HEK293 (cell line): ENCODE measurements around the gene ACTR3.
"Not testable (repeated sequence)": the region's sequence is repeated elsewhere in the genome, so short reads cannot be mapped to it uniquely, and the experiment has no call there.

Experiments
- CTCF ChIA-PET: fragments of 350-600 bp; formaldehyde crosslinking; extraction: SDS; loops from one replicate; lab custom pipeline; 2021; ENCODE audit warnings: antibody characterized with exemption; lab: Yijun Ruan, JAX
- POLR2A ChIA-PET: fragments of 300-600 bp; formaldehyde crosslinking; extraction: SDS; loops from one replicate; lab custom pipeline; 2020; ENCODE audit warnings: antibody characterized with exemption, inconsistent platforms; lab: Yijun Ruan, JAX
- H3K27ac ChIP-seq: fragments of 200-500 bp; sonication (Bioruptor generic); 2 replicates; pipeline ENCODE4 v1.5.1; 2014; ENCODE audit warnings: low read depth, low read length, control low read depth, inconsistent platforms; ENCODE audit errors: extremely low read depth
- H3K36me3 ChIP-seq, 2 experiments: fragments of 200-500 bp in 1 of 2; sonication (Bioruptor generic) in 1 of 2; 1 replicate in 1 of 2; 2 replicates in 1 of 2; pipeline ENCODE4 v1.5.1; 2014 to 2017; ENCODE audit warnings: inconsistent platforms in 2 of 2, low read length in 2 of 2; ENCODE audit not compliant: control insufficient read depth in 2 of 2, insufficient read depth in 1 of 2
- H3K4me1 ChIP-seq: fragments of 200-500 bp; sonication (Bioruptor generic); 2 replicates; pipeline ENCODE4 v1.5.1; 2014; ENCODE audit warnings: mild to moderate bottlenecking, low read length, inconsistent platforms; ENCODE audit not compliant: control insufficient read depth, insufficient read depth
- H3K4me3 ChIP-seq: 2 replicates; pipeline ENCODE4 v1.5.1; 2011; ENCODE audit warnings: low read depth, mild to moderate bottlenecking, control low read depth, low read length, moderate library complexity
- H3K9me3 ChIP-seq: fragments of 200-500 bp; sonication (Bioruptor generic); 2 replicates; pipeline ENCODE4 v1.5.1; 2014; ENCODE audit warnings: low read depth, low read length, inconsistent platforms; ENCODE audit not compliant: control insufficient read depth, insufficient read depth
- MEIS1 ChIP-seq: sonication (generic); formaldehyde crosslinking; IDR thresholded peaks from 2 replicates; pipeline ENCODE4 v1.8.1; 2022; ENCODE audit warnings: missing genetic modification reagents, mild to moderate bottlenecking, borderline replicate concordance
- PRDM2 ChIP-seq: fragments of 450-650 bp; formaldehyde crosslinking; IDR thresholded peaks from 2 replicates; pipeline ENCODE4 v1.5.1; 2016; ENCODE audit warnings: missing biosample characterization, missing genetic modification characterization, borderline replicate concordance
- ZBTB20 ChIP-seq: fragments of 450-650 bp; formaldehyde crosslinking; IDR thresholded peaks from 2 replicates; pipeline ENCODE4 v1.5.1; 2016; ENCODE audit warnings: missing biosample characterization, missing genetic modification characterization
- ZFHX2 ChIP-seq: fragments of 450-650 bp; formaldehyde crosslinking; conservative IDR thresholded peaks from 2 replicates; pipeline ENCODE4 v1.5.1; 2016; ENCODE audit warnings: missing biosample characterization, missing genetic modification characterization
- ZNF146 ChIP-seq: fragments of 450-650 bp; formaldehyde crosslinking; IDR thresholded peaks from 2 replicates; pipeline ENCODE4 v1.5.1; 2016; ENCODE audit warnings: missing biosample characterization, missing genetic modification characterization
- ZNF324 ChIP-seq: fragments of 450-650 bp; formaldehyde crosslinking; IDR thresholded peaks from 2 replicates; pipeline ENCODE4 v1.5.1; 2016; ENCODE audit warnings: missing biosample characterization, missing genetic modification characterization
- ZNF335 ChIP-seq: fragments of 450-650 bp; formaldehyde crosslinking; conservative IDR thresholded peaks from 2 replicates; pipeline ENCODE4 v1.5.1; 2016; ENCODE audit warnings: missing biosample characterization, missing genetic modification characterization
- ZNF510 ChIP-seq: fragments of 450-650 bp; formaldehyde crosslinking; IDR thresholded peaks from 2 replicates; pipeline ENCODE4 v1.5.1; 2018; ENCODE audit warnings: mild to moderate bottlenecking, missing genetic modification characterization, missing biosample characterization; ENCODE audit not compliant: insufficient replicate concordance
- ZNF521 ChIP-seq: fragments of 450-650 bp; formaldehyde crosslinking; IDR thresholded peaks from 2 replicates; pipeline ENCODE4 v1.5.1; 2017; ENCODE audit warnings: missing biosample characterization, mild to moderate bottlenecking, missing genetic modification characterization
- ZNF580 ChIP-seq: fragments of 450-650 bp; formaldehyde crosslinking; IDR thresholded peaks from 2 replicates; pipeline ENCODE4 v1.5.1; 2016; ENCODE audit warnings: missing biosample characterization, missing genetic modification characterization
- ZNF701 ChIP-seq: fragments of 450-650 bp; formaldehyde crosslinking; IDR thresholded peaks from 2 replicates; pipeline ENCODE4 v1.5.1; 2016; ENCODE audit warnings: missing biosample characterization, missing genetic modification characterization
- ZSCAN18 ChIP-seq: fragments of 450-650 bp; formaldehyde crosslinking; IDR thresholded peaks from 2 replicates; pipeline ENCODE4 v1.5.1; 2016; ENCODE audit warnings: missing biosample characterization, missing genetic modification characterization
- ZSCAN5A ChIP-seq: fragments of 450-650 bp; formaldehyde crosslinking; IDR thresholded peaks from 2 replicates; pipeline ENCODE4 v1.5.1; 2016; ENCODE audit warnings: missing biosample characterization, missing genetic modification characterization

ACTR3 gene

GRCh38 chr2:113940891-113941290 lies 51.0 kb downstream of the ACTR3 start (continued):
- no peak for TF ChIP-seq PRDM2 (tag by site-specific recombination)
- TF ChIP-seq ZFHX2 (tag by site-specific recombination): no peak
- TF ChIP-seq ZSCAN5A (tag by site-specific recombination): no peak
- TF ChIP-seq ZNF521 (tag by site-specific recombination): no peak
- TF ChIP-seq ZBTB20 (tag by site-specific recombination): no peak
- TF ChIP-seq ZNF510 (tag by site-specific recombination): no peak

- H3K9me3 ChIP-seq, H3K4me3 ChIP-seq, H3K27ac ChIP-seq, H3K4me1 ChIP-seq, POLR2A ChIA-PET: not testable (repeated sequence)
- TF ChIP-seq ZNF580 (tag by site-specific recombination) (0 out of 2 replicates have a peak, but pooled peaks have one; percentile 22), ZNF146 (tag by site-specific recombination) (peak; percentile 44; the same call in 1 of the 2 replicates)
- H3K36me3 ChIP-seq: peaks cover 40 to 67% of the 10 kb centered on the region in 2 experiments
- CTCF ChIA-PET: interaction anchor here (1.3 kb wide), 1 partner anchor 19 kb away, joined by 3 read pairs; no protein-coding TSS in a partner anchor
These were observed 55.9 kb downstream of the ACTR3 start for GRCh38 chr2:113945784-113946183.

- H3K4me3 ChIP-seq, H3K4me1 ChIP-seq, POLR2A ChIA-PET, H3K27ac ChIP-seq, H3K9me3 ChIP-seq: not testable (repeated sequence)
- H3K36me3 ChIP-seq: peaks cover 47 to 73% of the 10 kb centered on the region in 2 experiments
- CTCF ChIA-PET: interaction anchor here (1.1 kb wide), 1 partner anchor 340 kb away, joined by 3 read pairs; no protein-coding TSS in a partner anchor
These were observed 61.0 kb downstream of the ACTR3 start for GRCh38 chr2:113950906-113951305.

- H3K27ac ChIP-seq: no peak overlapping the region
- POLR2A ChIA-PET: no interaction called here
- no peak overlapping the region for H3K4me3 ChIP-seq
- TF ChIP-seq ZSCAN18 (tag by site-specific recombination) (no peak), MEIS1 (no peak), ZNF701 (tag by site-specific recombination) (no peak), ZNF324 (tag by site-specific recombination) (no peak), ZNF335 (tag by site-specific recombination) (no peak)
- no peaks in the 10 kb centered on the region for H3K9me3 ChIP-seq
- peaks cover 6 to 10% of the 10 kb centered on the region in 2 experiments for H3K36me3 ChIP-seq
- H3K4me1 ChIP-seq: peaks cover 3% of the 10 kb centered on the region; the same call in 1 of the 2 replicates
- CTCF ChIA-PET: no interaction called here
These were observed 71.1 kb downstream of the ACTR3 start for GRCh38 chr2:113961000-113961399.
